Glutamatergic neuron (in vitro differentiated cells): ENCODE measurements around the gene ATF7IP2. TPM values are rescaled to one million over a fixed set of nuclear protein-coding genes. Genes with fewer than 3 reads are reported as not detected.
"Not testable (repeated sequence)": the region's sequence is repeated elsewhere in the genome, so short reads cannot be mapped to it uniquely, and the experiment has no call there.

ENCODE experiments used
- DNase-seq: peaks from one replicate; pipeline ENCODE4 v3.0.0; 2022
- H3K27ac Mint-ChIP-seq: one replicate; pipeline ENCODE4 v1.8.0; 2020; ENCODE audit warnings: mild to moderate bottlenecking, mixed read lengths, inconsistent platforms; ENCODE audit not compliant: unreplicated experiment
- H3K27me3 Mint-ChIP-seq: one replicate; pipeline ENCODE4 v1.8.0; 2020; ENCODE audit warnings: mild to moderate bottlenecking, moderate library complexity, mixed read lengths, inconsistent platforms; ENCODE audit not compliant: unreplicated experiment
- H3K36me3 Mint-ChIP-seq: one replicate; pipeline ENCODE4 v1.8.0; 2020; ENCODE audit warnings: mild to moderate bottlenecking, mixed read lengths, inconsistent platforms; ENCODE audit not compliant: unreplicated experiment
- H3K4me1 Mint-ChIP-seq: one replicate; pipeline ENCODE4 v1.8.0; 2020; ENCODE audit warnings: mild to moderate bottlenecking, low read depth, mixed read lengths, inconsistent platforms; ENCODE audit not compliant: unreplicated experiment
- H3K4me3 Mint-ChIP-seq: one replicate; pipeline ENCODE4 v1.8.0; 2020; ENCODE audit warnings: mild to moderate bottlenecking, mixed read lengths, inconsistent platforms; ENCODE audit not compliant: unreplicated experiment
- H3K9me3 Mint-ChIP-seq: one replicate; pipeline ENCODE4 v1.8.0; 2020; ENCODE audit warnings: mild to moderate bottlenecking, moderate library complexity, mixed read lengths, inconsistent platforms; ENCODE audit not compliant: unreplicated experiment
- CTCF ChIP-seq: fragments of 200-600 bp; sonication (generic); IDR thresholded peaks from one replicate; pipeline ENCODE4 v1.5.0; 2021; ENCODE audit not compliant: partially characterized antibody, unreplicated experiment
- total RNA-seq: library from RNA; stranded (reverse); fragmentation: NEBNext Ultra II Directional; extraction: Animal tissue kit (Norgen Biotek cat#: 25700); gene quantifications from one replicate; pipeline ENCODE4 v1.2.1, GENCODE V29; 2021; ENCODE audit not compliant: unreplicated experiment

ATF7IP2 gene
- total RNA-seq, 1 donor from 2014 or later = 9.1 TPM

DNA sequence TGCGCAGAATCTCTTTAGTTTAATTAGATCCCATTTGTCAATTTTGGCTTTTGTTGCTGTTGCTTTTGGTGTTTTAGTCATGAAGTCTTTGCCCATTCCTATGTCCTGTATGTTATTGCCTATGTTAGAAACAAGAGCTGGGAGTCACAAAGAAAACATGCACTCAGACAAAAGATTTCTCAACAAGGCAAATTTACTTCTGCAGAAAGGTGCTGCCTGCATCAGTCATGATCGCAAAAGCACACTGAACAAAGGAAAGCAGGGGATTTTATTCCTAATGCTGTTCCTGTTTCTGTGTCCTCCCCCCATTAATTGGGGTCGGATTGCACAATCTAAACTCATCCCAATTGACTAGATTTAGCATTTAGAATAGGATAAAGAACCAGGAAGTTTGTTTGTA, 55.9 kb downstream of the ATF7IP2 start:
- no peaks in the 10 kb centered on the region for H3K4me1 Mint-ChIP-seq
- H3K36me3 Mint-ChIP-seq = peaks cover 46% of the 10 kb centered on the region
- no peak for DNase-seq
- H3K27me3 Mint-ChIP-seq = peaks cover 2% of the 10 kb centered on the region
- H3K4me3 Mint-ChIP-seq = no peak overlapping the region
- no peak overlapping the region for H3K27ac Mint-ChIP-seq
- no peak for TF ChIP-seq CTCF
- peaks cover 4% of the 10 kb centered on the region for H3K9me3 Mint-ChIP-seq

- Mint-ChIP-seq H3K27ac (no peak overlapping the region), H3K9me3 (peaks cover 10% of the 10 kb centered on the region), H3K36me3 (peaks cover 60% of the 10 kb centered on the region), H3K27me3 (peaks cover 2% of the 10 kb centered on the region), H3K4me1 (no peaks in the 10 kb centered on the region), H3K4me3 (no peak overlapping the region)
- TF ChIP-seq CTCF = no peak
- DNase-seq = no peak
Measured at GRCh38 chr16:10447289-10447688, 61.4 kb downstream of the ATF7IP2 start.

GRCh38 chr16:10452208-10453158, 66.6 kb downstream of the ATF7IP2 start:
- H3K4me1 Mint-ChIP-seq, H3K27me3 Mint-ChIP-seq, DNase-seq, H3K4me3 Mint-ChIP-seq, H3K27ac Mint-ChIP-seq, H3K9me3 Mint-ChIP-seq: not testable (repeated sequence)
- H3K36me3 Mint-ChIP-seq = peaks cover 23% of the 10 kb centered on the region

DNA sequence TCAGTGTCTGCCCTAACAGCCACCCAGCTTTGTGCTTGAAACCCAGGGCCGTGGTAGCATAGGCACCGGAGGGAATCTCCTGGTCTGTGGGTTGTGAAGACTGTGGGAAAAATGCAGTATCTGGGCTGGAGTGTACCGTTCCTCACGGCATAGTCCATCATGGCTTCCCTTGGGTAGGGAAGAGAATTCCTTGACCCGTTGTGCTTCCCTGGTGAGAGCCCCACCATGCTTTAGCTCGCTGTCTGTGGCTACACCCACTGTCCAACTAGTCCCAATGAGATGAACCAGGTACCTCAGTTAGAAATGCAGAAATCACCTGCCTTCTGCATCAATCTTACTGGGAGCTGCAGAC, 67.3 kb downstream of the ATF7IP2 start:
- no peaks in the 10 kb centered on the region for H3K4me1 Mint-ChIP-seq
- peaks cover 21% of the 10 kb centered on the region for H3K36me3 Mint-ChIP-seq
- TF ChIP-seq CTCF = no peak
- H3K27me3 Mint-ChIP-seq = no peaks in the 10 kb centered on the region
- peaks cover 6% of the 10 kb centered on the region for H3K9me3 Mint-ChIP-seq
- no peak for DNase-seq
- no peak overlapping the region for H3K4me3 Mint-ChIP-seq
- H3K27ac Mint-ChIP-seq = no peak overlapping the region

- H3K27me3 Mint-ChIP-seq = no peaks in the 10 kb centered on the region
- no peak for DNase-seq
- no peak for TF ChIP-seq CTCF
- H3K4me1 Mint-ChIP-seq = no peaks in the 10 kb centered on the region
- no peak overlapping the region for H3K4me3 Mint-ChIP-seq
- no peaks in the 10 kb centered on the region for H3K36me3 Mint-ChIP-seq
- no peaks in the 10 kb centered on the region for H3K9me3 Mint-ChIP-seq
- no peak overlapping the region for H3K27ac Mint-ChIP-seq
Measured at GRCh38 chr16:10465821-10466220, 80.0 kb downstream of the ATF7IP2 start.
